ENCODE results near the gene PYCR2. TPM values are rescaled to one million over a fixed set of nuclear protein-coding genes. Genes with fewer than 3 reads are reported as not detected.

The PYCR2 gene
- total and polyA plus RNA-seq, 2 of the 8 experiments (the other 6 are each of a cell fraction or from before 2014, with no cell fraction given) = 79.3 to 84.6 TPM

DNA sequence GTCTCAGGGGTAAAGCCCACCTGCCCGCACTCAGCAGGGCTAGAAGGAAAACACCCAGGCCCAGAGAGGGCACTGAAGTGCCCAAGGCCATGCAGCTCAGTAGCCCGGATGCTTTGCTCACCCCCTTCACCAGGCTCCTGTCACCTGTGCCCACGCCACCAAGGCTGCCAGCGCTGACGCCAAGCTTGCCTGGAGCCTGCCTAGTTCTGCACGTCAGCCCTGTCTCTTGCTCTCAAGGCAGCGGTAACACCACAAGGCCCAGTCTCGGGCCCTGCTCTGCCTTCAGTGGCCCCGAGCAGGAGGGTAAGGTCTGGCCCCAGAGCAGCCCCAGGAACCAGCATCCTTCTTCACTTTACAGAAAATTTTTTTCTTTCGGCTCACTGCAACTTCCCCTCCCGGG lies 49.6 kb downstream of the PYCR2 start:
- 95% methylated on average over 11 of the region's 11 CpGs; no CpG with 5 or more reads in 1 of the 2 experiments for WGBS, 2 experiments (ENCODE audit: extremely low coverage in 1 of 2, insufficient coverage in 1 of 2, insufficient read length in 1 of 2, insufficient replicate concordance in 2 of 2, low coverage in 1 of 2, low lambda C conversion rate in 2 of 2, missing lambda C conversion rate in 1 of 2)
- H3K4ac ChIP-seq (replicated peaks; ENCODE audit: insufficient read length, low read depth, low read length) = no peak overlapping the region
- H4K5ac ChIP-seq (ENCODE audit: insufficient read length, low read depth, low read length) = no peak overlapping the region
- H2BK15ac ChIP-seq (ENCODE audit: low read length) = no peak overlapping the region
- H3K4me1 ChIP-seq (replicated peaks in 1 of 4; ENCODE audit: control insufficient read depth in 3 of 4, insufficient read depth in 4 of 4, low read length in 3 of 4) = peaks cover 0 to 3% (median 0%) of the 10 kb centered on the region in 4 experiments; a peak in 3 of 7 replicates
- no peak overlapping the region for H2AFZ ChIP-seq (ENCODE audit: low read length)
- no peak overlapping the region for H3K4me3 ChIP-seq (ENCODE audit: extremely low read depth in 1 of 4, insufficient read depth in 2 of 4, low read depth in 3 of 4, low read length in 4 of 4)
- no peak overlapping the region for H3K14ac ChIP-seq (ENCODE audit: insufficient read length)
- H3K27ac ChIP-seq (ENCODE audit: low read depth, low read length) = no peak overlapping the region
- no peak overlapping the region for H3K4me2 ChIP-seq (ENCODE audit: insufficient read depth in 1 of 2, low read depth in 2 of 2, low read length in 2 of 2)
- FAIRE-seq (no peak), DNase-seq (ENCODE audit: low read depth in 1 of 2, low spot score in 2 of 2) (no peak)
- CTCF ChIA-PET (ENCODE audit: partially characterized antibody) = interaction anchor here (0.9 to 21.3 kb wide), 6 partner anchors 14 to 101 kb away, joined by 3 to 406 read pairs (median 4); partner anchors contain the start of gene LEFTY1
- H3K27me3 ChIP-seq (replicated peaks in 1 of 4; ENCODE audit: control insufficient read depth in 3 of 4, extremely low read depth in 1 of 4, insufficient read depth in 3 of 4, low read length in 3 of 4) = no peaks in the 10 kb centered on the region
- POLR2A ChIA-PET (ENCODE audit: partially characterized antibody) = interaction anchor here (1.2 to 4.6 kb wide), 2 partner anchors 7 to 42 kb away, joined by 3 to 27 read pairs; partner anchors contain the start of gene TMEM63A
- no peaks in the 10 kb centered on the region for H3K9me3 ChIP-seq (ENCODE audit: insufficient read depth in 2 of 2, low read depth in 1 of 2, low read length in 1 of 2)
- H3K56ac ChIP-seq (replicated peaks; ENCODE audit: insufficient read length, low read depth, low read length) = no peak overlapping the region
- no peak overlapping the region for H4K91ac ChIP-seq (replicated peaks; ENCODE audit: insufficient read length, low read length)
- H4K20me1 ChIP-seq (replicated peaks in 1 of 2; ENCODE audit: control insufficient read depth in 1 of 2, insufficient read depth in 2 of 2, low read length in 2 of 2) = peaks cover 0 to 8% of the 10 kb centered on the region in 2 experiments
- no peak overlapping the region for H3K23ac ChIP-seq (ENCODE audit: insufficient read length)
- H3K79me2 ChIP-seq (ENCODE audit: control insufficient read depth in 1 of 2, insufficient read depth in 2 of 2, low read length in 2 of 2) = no peaks in the 10 kb centered on the region
- peaks cover 0 to 13% (median 0%) of the 10 kb centered on the region in 4 experiments; a peak in 3 of 8 replicates for H3K36me3 ChIP-seq (ENCODE audit: control insufficient read depth in 2 of 4, insufficient read depth in 4 of 4, low read length in 3 of 4)
- no peaks in the 10 kb centered on the region; the same call in 1 of the 2 replicates for H3K23me2 ChIP-seq (ENCODE audit: low read depth, low read length)
- H3K18ac ChIP-seq (ENCODE audit: extremely low read depth, low read length) = no peak overlapping the region
- H3K79me1 ChIP-seq (ENCODE audit: low read depth, low read length) = peaks cover 14% of the 10 kb centered on the region
- no peak overlapping the region; the same call in 1 of the 2 replicates for H2BK5ac ChIP-seq (ENCODE audit: low read depth, low read length)
- no peak overlapping the region for H2BK120ac ChIP-seq (replicated peaks; ENCODE audit: low read depth, low read length)
- H3K9ac ChIP-seq (replicated peaks in 1 of 4; ENCODE audit: extremely low read depth in 1 of 4, low read depth in 3 of 4, low read length in 3 of 4) = no peak overlapping the region
- no peak overlapping the region for H2AK5ac ChIP-seq (ENCODE audit: low read depth, low read length)
- H2BK12ac ChIP-seq (ENCODE audit: low read depth, low read length) = no peak overlapping the region
- no peak overlapping the region for H2BK20ac ChIP-seq (ENCODE audit: low read length)
- no peak overlapping the region for H4K8ac ChIP-seq (ENCODE audit: extremely low read depth, insufficient read depth, low read length)
- no peak for TF ChIP-seq EZH2 (IDR thresholded peaks at IDR 0.05; ENCODE audit: low read depth, low read length, severe bottlenecking)
- TF ChIP-seq SP2 (IDR thresholded peaks at IDR 0.05; ENCODE audit: low read length) = no peak
- TF ChIP-seq SUZ12 (IDR thresholded peaks at IDR 0.05; ENCODE audit: low read length) = no peak
- no peak for TF ChIP-seq CEBPB (IDR thresholded peaks at IDR 0.05; ENCODE audit: low read depth, low read length)
- TF ChIP-seq EP300 (IDR thresholded peaks at IDR 0.05; ENCODE audit: borderline replicate concordance in 1 of 2, low read depth in 2 of 2, low read length in 2 of 2) = no peak
- TF ChIP-seq SIX5 (IDR thresholded peaks at IDR 0.05; ENCODE audit: low read depth, low read length) = no peak
- TF ChIP-seq GTF2F1 (IDR thresholded peaks at IDR 0.05; ENCODE audit: borderline replicate concordance, low read depth, low read length) = no peak
- no peak for TF ChIP-seq POU5F1 (IDR thresholded peaks at IDR 0.05; ENCODE audit: low read depth, low read length)
- TF ChIP-seq SP1 (IDR thresholded peaks at IDR 0.05; ENCODE audit: low read depth, low read length) = no peak
- TF ChIP-seq MAFK (IDR thresholded peaks at IDR 0.05; ENCODE audit: low read depth, low read length) = no peak
- TF ChIP-seq TBP (IDR thresholded peaks at IDR 0.05; ENCODE audit: low read depth, low read length) = no peak
- TF ChIP-seq, protein P1, sequence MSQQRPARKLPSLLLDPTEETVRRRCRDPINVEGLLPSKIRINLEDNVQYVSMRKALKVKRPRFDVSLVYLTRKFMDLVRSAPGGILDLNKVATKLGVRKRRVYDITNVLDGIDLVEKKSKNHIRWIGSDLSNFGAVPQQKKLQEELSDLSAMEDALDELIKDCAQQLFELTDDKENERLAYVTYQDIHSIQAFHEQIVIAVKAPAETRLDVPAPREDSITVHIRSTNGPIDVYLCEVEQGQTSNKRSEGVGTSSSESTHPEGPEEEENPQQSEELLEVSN (IDR thresholded peaks at IDR 0.05) = no peak
- TF ChIP-seq RBBP5 (IDR thresholded peaks at IDR 0.05; ENCODE audit: borderline replicate concordance, low read depth, low read length) = no peak
- TF ChIP-seq POLR2AphosphoS5 (IDR thresholded peaks at IDR 0.05; ENCODE audit: low read depth, low read length) = no peak
